ENCODE measurements around the gene PRCP.
"Not testable (repeated sequence)": the region's sequence is repeated elsewhere in the genome, so short reads cannot be mapped to it uniquely, and the experiment has no call there.

The PRCP gene

GRCh38 chr11:82869657-82870056, 30.6 kb downstream of the PRCP start:
- no peak for DNase-seq

DNA sequence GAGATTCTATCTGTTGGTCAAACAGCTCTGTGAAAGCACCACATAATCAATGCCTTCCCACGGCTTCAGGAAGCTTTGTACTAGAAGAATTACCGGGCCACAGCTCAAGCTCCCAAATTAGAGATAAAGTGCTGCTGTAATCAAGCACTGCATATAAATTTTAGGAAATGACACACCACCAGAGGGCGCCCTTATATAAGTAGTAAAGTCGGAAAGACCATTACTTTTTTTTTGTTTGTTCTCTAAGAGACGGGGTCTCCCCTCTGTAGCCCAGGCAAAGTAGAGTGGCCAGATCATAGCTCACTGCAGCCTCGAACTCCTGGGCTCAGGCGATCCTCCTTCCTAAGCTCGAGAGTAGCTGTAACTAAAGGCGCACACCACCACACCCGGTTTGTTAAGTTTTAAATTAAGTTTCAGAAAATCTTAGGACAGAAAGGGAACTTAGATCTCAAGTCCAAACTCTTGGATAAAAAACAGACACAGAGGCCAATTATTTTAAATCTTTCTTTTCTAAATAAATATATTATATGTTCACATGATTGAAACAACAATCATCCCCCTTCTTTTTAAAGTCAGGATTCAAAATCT, 32.6 kb downstream of the PRCP start:
- DNase-seq = peak; percentile 88

GRCh38 chr11:82865841-82866240, 34.4 kb downstream of the PRCP start:
- DNase-seq = no peak

- peak; percentile 77 for DNase-seq
These were observed 36.0 kb downstream of the PRCP start for GRCh38 chr11:82864268-82864667.

DNA sequence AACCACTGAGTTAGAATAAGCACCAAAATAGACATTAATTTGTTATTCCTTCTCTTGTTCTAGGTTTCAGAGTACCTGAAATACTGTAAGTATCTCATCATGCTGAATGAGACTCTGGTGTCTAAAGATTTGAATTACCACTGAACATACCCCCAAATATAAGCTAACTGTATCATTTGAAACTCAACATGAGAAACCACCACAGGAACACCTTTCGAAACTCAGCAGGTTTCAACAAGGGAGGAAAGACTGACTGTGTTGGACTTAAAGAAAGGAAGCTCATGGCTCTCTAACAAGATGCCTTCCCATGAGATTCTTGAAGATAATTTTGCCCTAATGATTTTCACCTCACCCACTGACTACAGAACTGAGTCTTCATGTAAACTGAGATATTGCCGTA, 37.0 kb downstream of the PRCP start:
- DNase-seq = no peak

DNA sequence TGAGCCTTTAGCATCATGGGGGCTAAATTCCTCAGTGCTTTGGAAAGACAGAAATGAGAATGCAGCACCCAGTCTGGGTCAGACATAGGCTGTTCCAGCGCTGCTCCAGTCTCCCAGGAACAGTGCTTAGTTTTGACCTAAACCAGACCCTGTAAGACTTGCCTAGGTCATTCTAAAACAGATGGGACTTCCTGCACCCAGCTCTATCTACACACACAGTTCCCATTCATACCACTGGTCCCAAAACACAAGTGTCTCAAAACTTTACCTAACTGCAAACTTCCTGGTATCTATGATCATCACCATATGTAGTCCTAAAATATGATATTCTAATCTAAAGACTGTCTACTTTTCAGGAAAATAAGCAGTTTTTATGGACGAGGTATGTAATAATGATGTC, 37.9 kb downstream of the PRCP start:
- no peak for DNase-seq

DNA sequence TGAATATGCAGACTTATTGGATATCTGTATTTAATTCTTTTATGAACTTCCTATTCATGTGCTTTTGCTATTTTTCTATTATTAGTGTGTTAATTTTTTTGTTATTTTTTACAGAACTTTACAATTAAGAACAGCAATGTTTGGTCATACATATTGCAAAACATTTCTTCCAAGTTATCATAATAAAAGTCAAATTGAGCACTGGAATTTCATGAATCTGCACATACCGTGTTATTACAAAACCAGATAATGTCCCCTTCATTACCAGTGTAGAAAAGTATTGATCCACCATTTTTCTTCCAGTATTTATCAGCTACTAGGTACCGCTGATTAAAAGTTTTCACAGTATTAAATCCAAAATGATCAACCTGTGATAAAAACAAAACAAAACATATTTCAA, 40.5 kb downstream of the PRCP start:
- DNase-seq = no peak

GRCh38 chr11:82858556-82859091, 41.6 kb downstream of the PRCP start:
- DNase-seq = no peak

- no peak for DNase-seq
These were observed 42.1 kb downstream of the PRCP start for GRCh38 chr11:82858133-82858532.

DNA sequence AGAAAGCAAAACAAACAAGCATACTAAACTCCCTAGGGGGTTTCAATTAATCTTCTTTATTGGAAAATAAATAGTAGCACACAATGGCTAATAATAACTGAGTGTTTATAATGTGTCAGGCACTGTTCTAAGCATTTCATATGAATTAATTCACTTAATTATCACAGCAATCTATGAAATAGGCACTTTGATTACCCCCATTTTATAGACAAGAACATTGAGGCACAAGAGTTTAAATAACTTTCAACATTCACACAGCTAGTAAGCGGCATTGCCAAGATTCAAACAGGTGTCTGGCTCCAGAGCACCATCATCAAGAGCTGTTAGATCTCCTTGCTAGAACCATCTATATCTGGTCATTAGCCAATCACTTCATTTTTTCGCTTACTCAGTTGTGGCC, 43.1 kb downstream of the PRCP start:
- no peak for DNase-seq

- DNase-seq = no peak
These were observed 44.6 kb downstream of the PRCP start for GRCh38 chr11:82855616-82856015.

DNA sequence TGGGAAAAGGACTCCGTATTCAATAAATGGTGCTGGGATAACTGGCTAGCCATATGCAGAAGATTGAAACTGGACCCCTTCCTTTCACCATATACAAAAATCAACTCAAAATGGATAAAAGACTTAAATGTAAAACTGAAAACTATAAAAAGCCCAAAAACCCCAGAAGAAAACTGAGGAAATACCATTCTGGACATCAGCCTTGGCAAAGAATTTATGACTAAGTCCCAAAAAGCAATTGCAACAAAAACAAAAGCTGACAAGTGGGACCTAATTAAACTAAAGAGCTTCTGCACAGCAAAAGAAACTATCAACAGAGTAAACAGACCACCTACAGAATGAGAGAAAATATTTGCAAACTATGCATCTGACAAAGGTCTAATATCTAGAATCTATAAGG, 45.3 kb downstream of the PRCP start:
- not testable (repeated sequence) for DNase-seq

DNA sequence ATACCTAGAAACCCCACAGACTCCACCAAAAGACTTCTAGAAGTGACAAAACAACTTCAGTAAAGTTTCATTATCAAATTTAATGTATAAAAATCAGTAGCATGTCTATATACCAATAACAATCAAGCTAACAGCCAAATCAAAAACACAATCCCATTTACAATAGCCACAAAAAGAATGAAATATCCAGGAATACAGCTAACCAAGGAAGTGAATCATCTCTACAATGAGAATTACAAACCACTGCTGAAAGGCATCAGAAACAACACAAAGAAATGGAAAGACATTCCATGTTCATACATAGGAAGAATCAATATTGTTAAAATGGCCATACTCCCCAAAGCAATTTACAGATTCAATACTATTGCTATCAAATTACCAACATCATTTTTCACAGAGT, 46.0 kb downstream of the PRCP start:
- DNase-seq = no peak

GRCh38 chr11:82848829-82849228, 51.4 kb downstream of the PRCP start:
- no peak for DNase-seq

GRCh38 chr11:82845356-82846353, 54.6 kb downstream of the PRCP start:
- DNase-seq = no peak

GRCh38 chr11:82843057-82843795, 57.0 kb downstream of the PRCP start:
- no peak for DNase-seq

DNA sequence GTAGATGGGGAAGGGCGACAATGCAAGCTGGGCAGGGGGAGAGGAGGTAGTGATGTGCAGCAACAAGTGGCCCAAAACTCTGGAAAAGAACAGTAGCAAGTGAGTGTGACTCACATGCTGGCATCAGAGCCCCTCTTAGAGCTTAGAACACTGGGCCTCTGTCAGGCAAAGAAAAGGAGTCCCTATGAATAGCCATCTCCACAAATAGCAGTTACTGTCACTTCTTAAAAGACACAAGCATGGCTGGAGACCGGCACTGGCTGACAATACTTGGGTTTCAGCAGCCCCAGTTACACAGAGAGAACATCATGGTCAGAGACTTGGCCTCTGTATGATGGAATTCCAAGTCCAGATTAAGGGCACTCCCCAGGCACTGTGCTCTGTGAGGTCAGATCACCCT, 58.2 kb downstream of the PRCP start:
- no peak for DNase-seq

GRCh38 chr11:82837650-82838049, 62.6 kb downstream of the PRCP start:
- no peak for DNase-seq

- DNase-seq = no peak
These were observed 67.2 kb downstream of the PRCP start for GRCh38 chr11:82832983-82833382.

DNA sequence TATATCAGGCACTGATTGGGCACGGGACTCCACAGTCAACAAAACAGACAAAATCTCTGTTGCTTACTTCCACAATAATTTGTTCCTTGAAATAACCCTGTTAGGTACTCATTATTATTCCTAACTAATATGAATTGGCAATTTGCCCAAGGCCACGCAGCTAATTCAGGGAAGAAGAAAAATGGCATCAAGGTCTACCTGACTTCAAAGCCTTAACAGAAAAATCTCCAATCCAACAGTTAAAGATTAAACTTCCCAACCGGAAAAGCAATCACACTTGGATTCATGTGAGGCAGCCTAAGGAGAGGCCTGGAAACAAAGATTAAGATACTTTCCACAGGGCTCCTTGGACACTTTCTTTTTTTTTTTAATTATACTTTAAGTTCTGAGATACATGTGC, 68.9 kb downstream of the PRCP start:
- no peak for DNase-seq

DNA sequence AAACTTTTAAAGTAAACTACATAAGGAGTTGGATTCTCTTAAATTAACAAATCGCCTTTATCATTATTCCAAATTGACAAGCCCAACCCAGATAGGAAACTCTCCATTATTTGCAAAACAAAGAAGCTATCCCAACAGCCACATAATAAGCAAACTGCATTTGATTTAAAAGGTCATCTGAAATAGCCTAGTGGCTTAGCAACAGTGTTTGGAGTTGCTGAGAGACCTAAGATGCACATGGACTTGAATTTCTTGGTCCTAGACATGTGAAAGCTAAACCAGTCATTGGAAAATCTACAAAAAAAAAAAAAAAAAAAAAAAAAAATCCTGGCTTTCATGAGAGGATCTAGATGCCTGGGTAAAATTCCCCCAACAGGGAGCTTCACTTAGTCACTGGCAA, 69.5 kb downstream of the PRCP start:
- peak; percentile 47 for DNase-seq

DNA sequence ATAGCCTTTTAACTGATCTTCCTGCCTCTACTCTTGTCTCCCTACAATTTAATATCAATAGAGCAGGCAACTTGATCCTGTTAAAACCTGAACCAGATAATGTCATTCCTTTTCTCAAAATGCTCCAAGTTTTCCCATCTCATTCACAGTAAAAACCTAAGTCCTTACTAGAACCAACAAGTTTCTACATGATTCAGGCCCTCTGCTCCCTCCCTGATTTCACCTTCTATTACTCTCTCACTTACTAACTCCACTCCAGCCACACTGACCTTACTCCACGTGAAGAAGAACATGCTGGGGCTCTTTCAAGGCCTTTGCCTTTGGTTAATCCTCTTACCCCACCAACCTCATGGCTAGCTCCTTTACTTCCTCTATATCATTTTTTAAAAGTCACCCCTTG, 71.1 kb downstream of the PRCP start:
- no peak for DNase-seq

- DNase-seq = no peak
These were observed 71.8 kb downstream of the PRCP start for GRCh38 chr11:82828472-82828871.

Data from COR-L47 (cell line).